DMS 273 (cell line): ENCODE results near the gene GSTA5.
A peak's percentile ranks its signal among the peaks of the same experiment; 100 is the strongest.
"Not testable (repeated sequence)": the region's sequence is repeated elsewhere in the genome, so short reads cannot be mapped to it uniquely, and the experiment has no call there.

Experiments used
- DNase-seq: peaks from one replicate; lab custom pipeline; 2025; ENCODE audit not compliant: unreplicated experiment; lab: John Stamatoyannopoulos, UW

Gene GSTA5

GRCh38 chr6:52840763-52841585, at the start of gene GSTA5:
GSTA5 (minus strand) TSS chr6:52840813.
- no peak for DNase-seq

- no peak for DNase-seq
Observed at GRCh38 chr6:52890018-52890417, 49.4 kb upstream of the GSTA5 start.

DNA sequence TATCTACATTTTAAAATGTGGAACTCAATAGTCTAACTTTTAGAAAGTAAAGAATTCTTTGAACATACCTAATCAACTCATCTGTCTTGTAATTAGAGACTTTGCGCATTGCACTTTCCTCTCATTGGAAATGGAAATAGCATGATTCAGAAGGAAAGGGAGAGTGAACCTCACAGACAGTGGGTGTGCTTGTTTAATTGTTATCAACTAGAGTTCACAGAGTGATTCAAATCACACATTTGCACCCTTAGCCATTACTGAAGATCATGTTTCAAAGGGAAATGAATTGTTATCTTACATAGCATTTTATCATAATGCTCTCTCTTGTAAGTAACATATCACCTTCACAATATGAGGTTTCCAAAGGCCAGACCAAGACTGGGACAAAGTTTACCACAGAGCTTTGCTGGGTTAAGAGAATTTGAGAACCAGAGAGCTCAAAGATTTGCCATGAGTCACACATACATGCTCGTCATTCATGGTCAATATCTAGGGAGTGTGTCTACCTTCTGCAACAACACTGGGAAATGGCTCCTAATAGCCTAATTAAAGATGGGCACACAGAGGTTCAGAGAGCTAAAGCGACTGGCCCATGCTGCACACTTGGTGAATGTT, 47.4 kb upstream of the GSTA5 start:
- no peak for DNase-seq

GRCh38 chr6:52881996-52882841, 41.6 kb upstream of the GSTA5 start:
- DNase-seq, result peak; percentile 84

- DNase-seq, result no peak
Observed at GRCh38 chr6:52881662-52881995, 41.0 kb upstream of the GSTA5 start.

DNA sequence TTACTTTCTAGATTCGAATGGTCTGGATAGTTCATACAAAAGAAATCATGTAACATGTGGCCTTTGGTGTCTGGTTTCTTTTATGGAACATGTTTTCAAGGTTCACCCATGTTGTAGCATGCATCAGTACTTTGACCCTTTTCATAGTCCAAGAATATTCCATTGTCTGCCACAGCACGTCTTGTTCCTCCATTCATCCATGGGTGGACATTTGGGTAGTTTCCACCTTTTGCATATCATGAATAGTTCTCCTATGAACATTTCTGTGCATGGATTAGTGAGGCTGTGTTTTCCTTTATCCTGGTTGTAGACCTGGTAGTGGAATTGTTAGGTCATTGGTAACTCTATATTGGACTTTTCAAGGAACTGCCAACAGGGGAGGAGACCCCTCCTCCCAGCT, 37.2 kb upstream of the GSTA5 start:
- no peak for DNase-seq

GRCh38 chr6:52877168-52877567, 36.6 kb upstream of the GSTA5 start:
- DNase-seq, result no peak

DNA sequence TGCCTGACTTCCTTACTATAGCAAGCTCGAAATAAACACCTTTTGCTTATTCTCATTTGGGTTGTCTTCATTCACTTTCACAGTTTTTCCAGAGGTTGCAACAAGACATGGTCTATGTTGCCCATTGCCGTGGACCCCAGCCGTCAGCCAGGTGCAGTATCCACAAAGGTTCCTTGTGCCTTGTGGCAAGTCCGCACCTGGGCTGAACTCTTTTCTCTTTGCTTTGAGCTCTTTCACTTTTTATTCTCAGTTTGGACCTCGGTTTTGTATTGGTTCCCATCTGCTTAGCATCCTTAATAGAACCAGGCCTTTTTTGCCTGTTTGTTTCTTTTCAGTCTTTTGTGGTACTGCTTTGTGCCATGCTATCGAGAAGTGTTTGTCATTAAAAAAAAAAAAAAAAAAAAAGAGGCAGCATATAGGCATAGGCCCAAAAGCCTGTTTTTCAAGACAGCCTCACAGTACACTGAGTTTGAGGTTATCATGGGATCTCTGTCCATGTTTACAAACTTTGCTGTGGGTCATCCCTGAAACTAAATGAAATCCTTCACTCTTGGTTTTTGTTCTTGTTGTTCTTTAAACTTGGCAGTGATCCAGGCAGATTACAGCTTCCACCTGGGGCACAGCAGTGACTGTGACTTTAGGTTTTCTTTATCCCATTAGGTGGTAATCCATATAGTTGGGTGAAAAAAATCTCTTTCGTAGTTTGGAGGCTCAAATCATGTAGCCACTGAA, 35.6 kb upstream of the GSTA5 start:
- DNase-seq, result peak; percentile 10

GRCh38 chr6:52872031-52872430, 31.4 kb upstream of the GSTA5 start:
- DNase-seq, result no peak

- DNase-seq, result no peak
Observed at GRCh38 chr6:52871621-52872020, 31.0 kb upstream of the GSTA5 start.

DNA sequence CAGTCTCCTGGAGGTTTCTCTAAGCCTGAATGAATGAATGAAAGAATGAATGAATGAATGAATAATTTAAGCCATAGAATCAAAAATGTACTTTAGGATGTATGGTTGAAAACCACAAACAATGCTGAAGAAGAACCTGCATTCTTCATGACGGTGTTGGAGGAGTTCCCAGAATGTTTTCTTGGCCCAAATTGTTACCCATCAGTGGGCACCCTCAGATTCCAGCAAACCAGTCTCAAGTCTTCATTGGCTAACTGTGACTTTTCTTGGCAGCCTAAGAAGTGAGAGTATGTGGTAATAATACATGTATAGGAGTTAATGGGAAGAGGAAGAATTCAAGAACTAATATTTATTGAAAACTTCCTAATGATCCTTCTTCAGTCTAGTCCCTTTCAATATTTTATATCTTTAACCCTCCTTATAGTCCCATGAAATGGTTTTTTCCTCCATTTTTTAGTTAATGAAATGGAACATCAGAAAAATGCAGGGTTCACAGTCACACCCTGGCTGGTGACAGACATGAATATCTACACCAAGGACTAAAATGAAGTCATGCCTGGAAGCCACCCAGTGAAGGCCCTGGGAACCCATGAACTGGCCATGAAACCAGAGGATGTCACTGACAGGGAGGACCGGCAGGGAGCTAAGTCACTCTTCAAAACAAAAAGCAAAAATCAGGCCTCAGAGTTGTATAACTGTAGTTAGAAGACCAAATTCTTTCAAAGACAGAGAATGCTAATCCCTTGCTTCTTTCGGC, 29.9 kb upstream of the GSTA5 start:
- DNase-seq, result not testable (repeated sequence)

GRCh38 chr6:52868899-52869298, 28.3 kb upstream of the GSTA5 start:
- DNase-seq, result not testable (repeated sequence)

DNA sequence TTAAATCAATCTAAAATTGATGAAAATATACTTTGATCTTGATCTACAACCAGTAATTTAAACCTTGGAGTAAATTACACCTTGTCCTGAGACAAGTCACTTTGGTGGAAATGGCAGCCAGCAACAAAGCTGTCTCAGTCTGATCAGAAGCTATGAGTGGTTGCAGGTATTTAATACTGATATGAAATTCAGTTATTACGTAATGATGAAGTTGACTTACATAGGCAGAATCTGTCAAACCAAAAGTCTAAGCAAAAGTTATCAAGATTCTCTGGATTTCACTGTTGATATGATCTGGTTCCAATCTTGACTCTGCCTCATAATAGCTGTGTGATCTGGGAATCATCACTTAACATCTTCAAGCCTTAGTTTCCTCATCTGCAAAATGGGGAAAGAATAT, 27.6 kb upstream of the GSTA5 start:
- DNase-seq, result no peak

DNA sequence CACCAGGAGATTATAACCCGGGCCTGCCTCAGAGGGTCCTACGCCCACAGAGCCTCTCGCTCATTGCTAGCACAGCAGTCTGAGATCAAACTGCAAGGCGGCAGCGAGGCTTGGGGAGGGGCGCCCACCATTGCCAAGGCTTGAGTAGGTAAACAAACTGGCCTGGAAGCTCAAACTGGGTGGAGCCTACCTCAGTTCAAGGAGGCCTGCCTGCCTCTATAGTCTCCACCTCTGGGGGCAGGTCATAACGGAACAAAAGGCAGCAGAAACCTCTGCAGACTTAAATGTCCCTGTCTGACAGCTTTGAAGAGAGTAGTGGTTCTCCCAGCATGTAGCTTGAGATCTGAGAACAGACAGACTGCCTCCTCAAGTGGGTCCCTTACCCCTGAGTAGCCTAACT, 20.5 kb upstream of the GSTA5 start:
- DNase-seq, result not testable (repeated sequence)

- DNase-seq, result no peak
Observed at GRCh38 chr6:52858416-52858815, 17.8 kb upstream of the GSTA5 start.

GRCh38 chr6:52856137-52856536, 15.5 kb upstream of the GSTA5 start:
- DNase-seq, result not testable (repeated sequence)

DNA sequence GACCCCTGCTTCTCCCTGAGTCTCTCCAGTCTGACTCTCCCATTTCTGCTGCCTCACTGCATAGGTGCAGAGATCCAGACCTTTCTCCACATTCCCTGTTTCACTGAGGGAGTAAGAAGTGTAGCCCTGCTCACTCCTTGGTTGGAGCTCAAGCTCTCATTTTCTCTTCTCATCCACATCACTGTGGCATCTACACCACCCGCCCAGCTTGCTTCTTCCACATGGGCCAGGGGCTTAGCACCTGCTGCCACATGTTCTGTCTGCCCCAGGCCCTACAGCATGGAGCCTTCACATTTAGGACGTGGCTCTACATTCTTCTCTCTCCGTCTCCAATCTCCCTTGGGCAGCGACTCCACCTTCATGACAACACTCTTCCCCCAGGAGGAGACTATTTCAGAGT, 8.5 kb upstream of the GSTA5 start:
- no peak for DNase-seq

DNA sequence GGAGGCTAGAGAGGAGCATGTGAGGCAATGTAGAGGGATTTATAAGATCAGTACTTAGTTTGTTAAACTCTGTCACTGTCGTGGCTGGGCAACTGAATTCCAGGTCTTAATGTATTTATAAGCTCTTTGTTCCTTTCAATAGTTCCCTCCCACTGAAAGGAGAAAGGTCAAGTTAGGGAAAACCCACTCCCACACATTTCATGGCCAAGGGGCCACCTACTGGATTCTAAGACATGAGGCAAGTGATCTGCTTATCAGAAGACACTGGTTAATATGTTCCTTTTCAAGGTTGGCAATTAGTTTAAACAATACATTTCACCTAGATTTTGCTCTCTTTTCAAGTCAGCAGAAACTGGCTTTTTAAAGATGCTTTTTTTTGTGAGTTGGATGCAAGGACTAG, 5.4 kb upstream of the GSTA5 start:
- DNase-seq, result no peak

- no peak for DNase-seq
Observed at GRCh38 chr6:52843605-52844004, 3.0 kb upstream of the GSTA5 start.
